Medulla oblongata (tissue), 1 donor: ENCODE data around the gene MEI4.
"Not testable (repeated sequence)": the region's sequence is repeated elsewhere in the genome, so short reads cannot be mapped to it uniquely, and the experiment has no call there.

ENCODE experiments used
- DNase-seq: peaks from one replicate; pipeline ENCODE4 v3.0.0-alpha.2; 2015; ENCODE audit errors: extremely low spot score

The MEI4 gene

GRCh38 chr6:77814119-77814518, 161.3 kb downstream of the MEI4 start:
- DNase-seq = no peak

- DNase-seq = no peak
Observed at GRCh38 chr6:77815531-77815930, 162.7 kb downstream of the MEI4 start.

DNA sequence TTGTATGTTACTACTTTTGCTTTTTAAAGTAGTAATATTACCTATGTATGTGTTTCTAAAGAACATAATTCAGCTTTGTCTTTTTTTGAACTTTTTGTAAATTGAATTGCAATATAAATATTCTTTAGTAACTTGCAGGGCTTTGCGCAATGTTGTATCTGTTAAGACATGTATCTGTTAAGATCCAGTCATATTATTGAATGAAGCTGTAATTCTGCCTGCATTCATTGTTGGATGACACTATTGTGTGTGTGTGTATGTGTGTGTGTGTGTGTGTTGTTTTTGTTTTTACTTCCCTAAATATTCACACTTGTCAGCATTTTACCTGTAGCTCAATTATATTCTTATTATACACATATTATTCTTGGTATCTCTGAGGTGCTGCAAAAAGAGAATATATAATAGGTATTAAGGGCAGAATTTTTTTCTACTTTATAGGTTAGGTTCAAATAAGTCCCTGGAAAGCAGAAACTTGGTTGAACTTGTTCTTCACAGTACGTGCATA, 164.0 kb downstream of the MEI4 start:
- DNase-seq = no peak

GRCh38 chr6:77822265-77822664, 169.4 kb downstream of the MEI4 start:
- DNase-seq = no peak

GRCh38 chr6:77825204-77825603, 172.4 kb downstream of the MEI4 start:
- no peak for DNase-seq

- no peak for DNase-seq
Observed at GRCh38 chr6:77829736-77830135, 176.9 kb downstream of the MEI4 start.

GRCh38 chr6:77833749-77834148, 180.9 kb downstream of the MEI4 start:
- not testable (repeated sequence) for DNase-seq

DNA sequence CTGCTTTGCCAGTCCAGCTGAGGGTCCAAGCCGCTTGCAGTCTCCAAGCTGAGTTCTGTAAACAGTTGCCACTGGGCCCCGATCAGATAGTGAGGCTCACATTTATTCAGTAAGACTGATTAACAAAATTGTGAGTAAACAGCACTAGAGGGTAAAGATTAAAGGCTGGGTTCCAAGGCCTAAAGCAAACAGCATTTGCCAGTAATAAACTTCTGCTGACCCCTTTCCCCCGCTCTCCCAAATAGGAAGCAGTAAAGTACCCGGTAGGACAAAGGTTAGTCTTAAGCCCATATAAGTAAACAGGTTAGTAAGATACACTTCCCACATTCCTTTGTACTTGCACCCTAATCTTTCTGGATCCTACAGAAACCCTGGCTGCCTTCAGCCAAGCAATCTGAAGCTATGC, 181.8 kb downstream of the MEI4 start:
- no peak for DNase-seq

GRCh38 chr6:77837034-77837784, 184.4 kb downstream of the MEI4 start:
- no peak for DNase-seq

DNA sequence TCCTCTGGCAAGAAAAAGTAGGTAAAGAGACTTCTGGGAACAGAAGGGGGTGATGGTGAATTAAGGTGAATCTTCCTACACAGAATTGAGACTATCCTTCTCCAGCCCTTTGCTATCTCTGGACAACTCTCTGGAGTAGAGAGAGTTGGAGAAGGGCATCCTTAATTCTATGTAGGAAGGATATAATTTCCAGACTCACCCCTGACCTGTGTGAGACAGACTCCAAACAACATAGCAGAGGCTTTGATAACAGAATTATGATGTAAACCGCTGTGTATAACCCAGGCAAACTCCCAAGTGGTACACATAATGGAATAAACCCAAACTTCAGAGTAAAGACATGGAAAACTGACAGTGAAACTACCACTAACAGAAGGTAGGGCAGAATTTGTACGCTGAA, 186.5 kb downstream of the MEI4 start:
- no peak for DNase-seq

GRCh38 chr6:77844822-77845221, 192.0 kb downstream of the MEI4 start:
- no peak for DNase-seq

DNA sequence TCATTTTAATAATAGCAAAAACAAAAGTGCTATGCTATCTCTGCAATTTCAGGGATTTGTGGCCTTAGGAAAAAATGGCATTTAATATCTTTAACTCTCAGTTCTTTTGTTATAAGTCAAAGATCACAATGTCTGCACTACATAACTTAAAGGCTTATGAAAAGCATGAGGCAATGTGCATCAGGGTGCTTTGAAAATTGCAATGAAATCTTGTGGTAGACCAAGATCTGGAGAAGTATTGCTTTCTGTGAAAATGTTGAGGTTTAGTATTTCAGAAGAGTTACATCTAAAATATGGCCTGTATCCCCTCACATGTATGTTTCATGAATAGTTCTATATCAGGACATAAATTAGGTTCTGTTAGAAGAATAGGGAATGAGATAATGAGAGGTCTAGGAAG, 200.6 kb downstream of the MEI4 start:
- DNase-seq = no peak

DNA sequence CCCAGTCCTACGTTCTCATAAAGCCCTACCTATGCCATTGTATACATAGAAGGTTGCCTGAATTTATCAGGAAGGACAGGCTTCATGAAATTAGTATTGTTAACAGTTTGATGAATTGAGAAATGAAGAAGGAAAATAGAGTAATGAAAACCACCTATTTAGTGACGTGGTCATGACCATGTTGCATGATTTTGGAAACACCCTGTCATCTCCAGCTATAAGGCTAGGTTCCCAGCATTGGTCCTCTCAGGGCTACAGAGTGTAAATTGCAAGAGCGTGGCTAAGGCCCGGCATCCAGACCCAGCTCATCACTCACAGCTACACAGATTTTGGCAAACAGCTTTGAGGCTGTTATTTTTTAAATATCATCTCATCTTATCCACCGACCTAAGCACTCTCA, 203.6 kb downstream of the MEI4 start:
- DNase-seq = no peak

GRCh38 chr6:77857421-77857820, 204.6 kb downstream of the MEI4 start:
- DNase-seq = no peak

GRCh38 chr6:77876300-77876699, 223.5 kb downstream of the MEI4 start:
- no peak for DNase-seq

DNA sequence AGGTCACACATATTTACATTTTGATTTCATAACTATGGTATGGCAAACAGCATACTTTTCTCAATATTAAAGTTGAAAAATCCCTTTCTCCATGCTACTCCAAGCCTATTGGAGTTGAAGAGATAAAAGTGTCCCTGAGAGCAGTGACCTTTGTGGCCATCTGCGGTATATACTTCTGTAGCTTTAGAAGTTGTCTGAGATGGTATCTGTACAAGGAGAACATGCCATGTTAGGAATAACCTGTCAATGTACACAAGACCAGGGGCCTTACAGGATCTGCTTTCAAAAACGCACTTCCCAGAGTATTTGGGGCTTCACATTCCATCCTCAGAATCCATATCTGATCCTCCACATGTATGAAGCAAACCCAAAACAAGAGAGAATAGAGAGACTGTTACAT, 226.7 kb downstream of the MEI4 start:
- DNase-seq = no peak

- DNase-seq = no peak
Observed at GRCh38 chr6:77880501-77880900, 227.7 kb downstream of the MEI4 start.

GRCh38 chr6:77883851-77884250, 231.0 kb downstream of the MEI4 start:
- DNase-seq = no peak

- DNase-seq = no peak
Observed at GRCh38 chr6:77893391-77893790, 240.6 kb downstream of the MEI4 start.

GRCh38 chr6:77906070-77906469, 253.2 kb downstream of the MEI4 start:
- DNase-seq = no peak

GRCh38 chr6:77910826-77911225, 258.0 kb downstream of the MEI4 start:
- DNase-seq = no peak

DNA sequence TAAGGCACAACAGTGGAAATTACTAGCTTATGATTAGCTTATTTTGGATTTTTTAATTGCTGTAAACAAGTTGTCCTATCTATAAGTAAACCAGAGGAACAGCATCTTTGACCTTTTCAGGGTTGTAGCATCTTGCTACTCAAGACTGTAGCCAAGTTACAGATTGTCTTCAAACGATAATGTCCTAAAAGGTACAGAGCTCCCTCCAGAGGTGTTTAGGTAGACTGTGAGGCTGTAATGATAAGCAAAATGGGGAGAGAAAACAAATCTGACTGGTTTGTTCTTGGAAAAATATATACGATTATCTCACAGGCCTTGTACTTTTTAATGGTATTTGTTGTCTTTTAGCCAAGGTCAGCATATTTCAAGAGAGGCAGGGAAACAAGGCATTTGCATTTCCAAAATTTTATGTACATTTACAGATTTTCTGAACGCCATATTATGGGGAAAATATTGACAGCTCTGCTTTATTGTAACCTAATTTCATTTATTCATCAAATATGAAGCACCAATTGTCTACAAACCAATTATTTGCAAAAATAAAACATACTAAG, 273.4 kb downstream of the MEI4 start:
- no peak for DNase-seq

GRCh38 chr6:77930382-77930781, 277.5 kb downstream of the MEI4 start:
- no peak for DNase-seq

DNA sequence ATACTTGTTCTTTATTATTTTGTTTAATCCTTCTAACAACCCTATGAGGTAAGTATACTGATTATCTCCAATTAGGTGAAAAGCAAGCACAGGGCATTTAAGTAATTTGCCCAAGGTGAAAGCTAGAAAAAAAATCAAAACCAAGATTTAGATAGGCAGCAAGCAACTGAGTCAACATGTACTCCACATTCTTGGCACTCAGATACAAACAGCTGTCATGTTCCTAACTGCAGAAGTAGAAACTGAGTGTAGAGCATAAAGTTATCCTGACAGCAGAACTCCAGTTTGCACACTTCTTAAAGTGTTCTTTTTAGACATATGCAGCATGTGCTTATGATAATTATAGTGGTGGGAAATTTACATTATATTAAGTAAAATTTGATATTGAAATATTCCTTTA, 278.1 kb downstream of the MEI4 start:
- no peak for DNase-seq
